Adipocyte (in vitro differentiated cells): ENCODE data around the gene FAM186B.
"Not testable (repeated sequence)": the region's sequence is repeated elsewhere in the genome, so short reads cannot be mapped to it uniquely, and the experiment has no call there.

Source experiments
- DNase-seq: peaks from one replicate; pipeline ENCODE4 v3.0.0-alpha.2; 2015; ENCODE audit warnings: low read depth
- H3K27me3 ChIP-seq: replicated peaks from 2 replicates; pipeline ENCODE4 v1.7.0; 2013; ENCODE audit warnings: mild to moderate bottlenecking, low read length, moderate library complexity; ENCODE audit not compliant: control insufficient read depth, insufficient read depth
- H3K36me3 ChIP-seq: 2 replicates; pipeline ENCODE4 v1.7.0; 2013; ENCODE audit warnings: low read length, mild to moderate bottlenecking, moderate library complexity; ENCODE audit not compliant: control insufficient read depth, insufficient read depth, severe bottlenecking
- H3K4me1 ChIP-seq: 2 replicates; pipeline ENCODE4 v1.7.0; 2013; ENCODE audit warnings: mild to moderate bottlenecking, low read length, moderate library complexity; ENCODE audit not compliant: control insufficient read depth, insufficient read depth
- H3K4me3 ChIP-seq: 2 replicates; pipeline ENCODE4 v1.7.0; 2013; ENCODE audit warnings: mild to moderate bottlenecking, low read length, moderate library complexity
- H3K9ac ChIP-seq: 2 replicates; pipeline ENCODE4 v1.7.0; 2013; ENCODE audit warnings: mild to moderate bottlenecking, low read length, moderate library complexity
- H3K9me3 ChIP-seq: 2 replicates; pipeline ENCODE4 v1.7.0; 2013; ENCODE audit warnings: mild to moderate bottlenecking, low read length, moderate library complexity; ENCODE audit not compliant: control insufficient read depth

The FAM186B gene

DNA sequence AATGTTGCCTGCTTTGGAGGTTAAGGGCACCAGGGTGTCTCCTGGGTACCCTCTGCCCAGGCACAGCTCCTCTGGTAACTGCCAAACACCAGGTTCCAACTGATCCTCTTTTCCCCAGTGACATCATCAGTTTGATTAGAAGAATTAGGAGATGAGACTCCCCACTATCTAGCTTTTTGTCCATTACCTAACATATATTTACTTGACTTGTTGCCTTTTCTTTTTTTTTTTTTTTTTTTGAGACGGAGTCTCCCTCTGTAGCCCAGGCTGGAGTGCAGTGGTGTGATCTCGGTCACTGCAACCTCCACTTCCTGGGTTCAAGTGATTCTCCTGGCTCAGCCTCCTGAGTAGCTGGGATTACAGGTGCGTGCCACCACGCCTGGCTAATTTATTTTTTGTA is at the start of gene FAM186B:
Gene FAM186B, minus strand, starts transcription at position 101 of the 400 bp plus-strand sequence. CDS start 162 bp downstream, outside the sequence.
- H3K9ac ChIP-seq, H3K9me3 ChIP-seq, H3K4me3 ChIP-seq, H3K36me3 ChIP-seq, H3K27me3 ChIP-seq, DNase-seq: not testable (repeated sequence)
- H3K4me1 ChIP-seq: peaks cover 26% of the 10 kb centered on the region

GRCh38 chr12:49654715-49655114 is 49.3 kb upstream of the FAM186B start:
- H3K4me3 ChIP-seq: no peak overlapping the region
- H3K9me3 ChIP-seq: no peaks in the 10 kb centered on the region
- H3K36me3 ChIP-seq: peaks cover 64% of the 10 kb centered on the region
- no peak for DNase-seq
- H3K4me1 ChIP-seq: no peaks in the 10 kb centered on the region
- H3K9ac ChIP-seq: no peak overlapping the region
- no peaks in the 10 kb centered on the region for H3K27me3 ChIP-seq

DNA sequence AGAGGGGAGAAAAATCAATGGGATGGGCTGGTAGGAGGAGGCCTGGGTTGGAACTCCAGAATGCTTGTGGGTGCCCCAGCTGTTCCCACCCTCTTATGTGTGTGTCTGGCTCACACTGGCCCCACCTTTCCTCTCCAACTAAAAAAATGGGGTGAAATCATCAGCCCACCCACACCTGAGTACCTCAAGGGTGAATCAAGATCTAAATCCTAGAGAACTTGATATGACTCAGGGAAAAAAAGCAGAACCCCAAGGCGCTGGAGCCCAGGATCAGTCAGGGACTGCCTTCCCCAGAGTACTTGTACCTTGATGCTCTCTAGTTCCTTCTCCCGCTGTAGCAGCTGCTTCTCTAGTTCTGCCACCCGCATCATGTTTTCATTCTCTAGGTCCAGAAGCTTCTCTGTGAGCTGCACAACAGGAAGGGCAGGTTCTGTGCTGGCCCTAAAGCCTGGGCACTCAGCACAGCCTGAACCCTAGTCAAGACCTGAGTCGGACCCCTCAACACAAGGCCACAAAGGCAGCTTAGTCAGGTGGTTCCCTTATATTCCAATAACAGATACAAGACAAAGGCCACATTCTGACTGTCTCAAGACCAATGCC is 47.6 kb upstream of the FAM186B start:
- no peak for DNase-seq
- H3K9ac ChIP-seq: no peak overlapping the region
- peaks cover 77% of the 10 kb centered on the region for H3K36me3 ChIP-seq
- no peaks in the 10 kb centered on the region for H3K27me3 ChIP-seq
- no peaks in the 10 kb centered on the region for H3K9me3 ChIP-seq
- no peak overlapping the region for H3K4me3 ChIP-seq
- no peaks in the 10 kb centered on the region for H3K4me1 ChIP-seq

DNA sequence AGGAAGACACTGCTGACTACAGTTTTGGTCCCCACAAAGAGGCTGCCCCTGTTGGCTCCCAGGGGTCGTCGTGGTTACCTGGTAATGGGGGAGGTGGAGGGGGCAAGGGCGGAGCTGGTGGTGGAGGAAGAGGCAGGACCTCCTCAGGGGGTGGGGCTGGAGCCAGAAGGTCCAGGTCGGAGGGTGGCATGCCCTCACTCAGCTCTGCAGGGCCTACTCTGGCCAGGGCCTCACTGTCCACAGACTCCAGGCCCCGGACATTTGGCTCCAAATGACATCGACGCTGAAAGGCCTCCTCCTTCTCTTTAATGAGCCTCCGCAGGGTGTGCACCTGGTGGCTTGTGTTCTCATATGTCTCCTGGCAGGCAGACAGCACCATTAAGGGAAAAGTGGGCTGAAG is 46.4 kb upstream of the FAM186B start:
- H3K9me3 ChIP-seq: no peaks in the 10 kb centered on the region
- no peak overlapping the region for H3K4me3 ChIP-seq
- peaks cover 69% of the 10 kb centered on the region for H3K36me3 ChIP-seq
- no peak overlapping the region for H3K9ac ChIP-seq
- H3K27me3 ChIP-seq: no peaks in the 10 kb centered on the region
- DNase-seq: no peak
- no peaks in the 10 kb centered on the region for H3K4me1 ChIP-seq

DNA sequence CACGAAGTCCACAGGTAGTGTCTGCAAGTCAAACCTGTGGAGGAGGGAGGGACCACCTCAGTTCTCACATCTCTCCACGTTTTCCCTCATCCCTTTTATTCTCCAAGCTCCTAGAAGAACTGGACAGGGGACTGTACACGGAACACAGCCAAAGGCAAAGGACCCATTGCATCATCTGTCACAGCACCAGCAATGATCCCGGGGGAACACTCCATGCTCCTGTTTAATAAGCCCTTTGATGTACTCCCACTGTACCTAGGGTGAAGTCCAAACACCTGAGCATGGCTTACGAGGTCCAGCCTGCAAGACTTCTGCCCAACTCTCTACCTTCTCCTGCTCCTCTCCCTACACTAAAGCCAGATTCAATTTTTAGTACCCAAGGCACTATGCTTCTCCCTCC is 44.5 kb upstream of the FAM186B start:
- Histone ChIP-seq H3K9me3 (no peaks in the 10 kb centered on the region), H3K9ac (no peak overlapping the region), H3K36me3 (peaks cover 64% of the 10 kb centered on the region), H3K4me3 (no peak overlapping the region), H3K4me1 (no peaks in the 10 kb centered on the region), H3K27me3 (no peaks in the 10 kb centered on the region)
- no peak for DNase-seq

DNA sequence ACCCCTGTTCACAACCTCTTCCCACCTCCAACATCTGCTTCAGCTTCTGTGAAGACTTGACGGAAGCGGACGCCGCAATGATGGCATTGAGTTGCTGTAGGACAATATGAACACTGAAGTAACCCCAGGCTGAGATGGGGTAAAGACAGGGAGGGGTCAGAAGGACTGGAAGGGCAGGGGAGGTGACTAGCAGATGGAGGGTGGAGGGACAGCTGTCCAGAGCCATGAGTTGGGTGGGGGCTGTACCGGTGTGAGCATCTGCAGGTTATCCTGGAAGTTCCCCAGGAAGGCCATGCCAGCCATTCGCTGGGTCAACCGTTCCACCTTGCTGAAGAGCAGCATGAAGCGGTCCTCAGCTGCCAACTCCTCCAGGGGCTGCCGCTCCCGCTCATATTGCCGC is 44.0 kb upstream of the FAM186B start:
- Histone ChIP-seq H3K9ac (no peak overlapping the region), H3K36me3 (peaks cover 59% of the 10 kb centered on the region), H3K9me3 (no peaks in the 10 kb centered on the region), H3K27me3 (no peaks in the 10 kb centered on the region), H3K4me1 (peaks cover under 1% of the 10 kb centered on the region), H3K4me3 (no peak overlapping the region)
- DNase-seq: no peak

DNA sequence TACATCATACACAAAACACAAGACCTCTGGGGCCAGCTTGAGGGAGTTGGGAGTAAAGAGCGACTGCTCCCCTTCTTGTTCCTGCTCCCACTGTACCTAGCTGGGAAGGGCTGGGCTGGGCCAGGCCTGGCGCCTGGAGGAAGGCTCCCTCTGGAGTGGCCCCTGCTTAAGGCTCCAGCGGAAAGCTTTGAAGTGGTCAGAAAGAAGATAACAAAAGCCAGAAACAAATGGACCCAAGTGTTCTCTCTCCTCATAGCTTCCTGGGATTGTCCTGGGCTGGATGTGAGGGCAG is 43.2 kb upstream of the FAM186B start:
- no peaks in the 10 kb centered on the region for H3K9me3 ChIP-seq
- H3K9ac ChIP-seq: no peak overlapping the region
- no peaks in the 10 kb centered on the region for H3K27me3 ChIP-seq
- DNase-seq: no peak
- peaks cover 8% of the 10 kb centered on the region for H3K4me1 ChIP-seq
- H3K36me3 ChIP-seq: peaks cover 57% of the 10 kb centered on the region
- H3K4me3 ChIP-seq: no peak overlapping the region

DNA sequence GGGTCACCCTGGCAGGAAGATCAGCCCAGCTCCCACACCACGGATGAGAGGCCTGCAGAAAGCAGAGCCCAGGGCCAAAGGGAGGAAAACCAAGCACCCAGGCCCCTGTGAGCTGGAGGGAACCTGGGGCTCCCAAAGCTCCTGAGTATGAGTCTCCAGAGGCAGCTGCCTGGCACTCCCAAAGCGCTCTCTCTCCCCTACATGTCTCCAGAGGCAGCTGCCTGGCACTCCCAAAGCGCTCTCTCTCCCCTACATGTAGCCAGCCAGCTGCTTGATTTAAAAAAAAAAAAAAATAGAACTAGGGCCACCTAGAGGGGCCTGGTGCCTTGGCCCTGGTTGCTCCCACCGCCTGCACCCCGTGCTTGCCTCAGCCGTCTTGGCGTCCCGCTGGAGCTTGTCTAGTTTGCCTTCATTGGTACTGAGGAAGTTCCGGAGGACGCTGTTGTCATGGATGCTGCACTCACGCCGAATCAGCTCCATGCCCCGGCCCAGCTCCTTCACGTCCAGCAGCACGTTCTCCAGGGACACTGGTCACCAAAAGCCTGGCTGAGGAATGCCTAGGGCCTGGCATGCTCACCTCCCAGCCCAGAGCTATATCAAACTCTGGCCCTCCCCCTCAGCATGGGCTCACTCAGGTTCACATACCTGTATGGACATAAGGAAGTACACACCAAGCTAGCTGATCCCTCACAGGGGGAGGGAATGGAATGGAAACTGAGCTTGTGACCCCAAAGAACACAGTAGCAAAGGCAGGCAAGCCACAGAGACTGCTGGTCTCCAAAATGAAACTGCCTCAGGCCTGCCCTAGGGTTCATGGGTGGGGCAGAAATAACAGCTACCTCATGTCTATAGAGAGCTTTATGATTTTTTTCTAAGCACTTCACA is 42.6 kb upstream of the FAM186B start:
- H3K9ac ChIP-seq: no peak overlapping the region
- H3K4me3 ChIP-seq: no peak overlapping the region
- no peaks in the 10 kb centered on the region for H3K27me3 ChIP-seq
- H3K9me3 ChIP-seq: no peaks in the 10 kb centered on the region
- peak; percentile 24 for DNase-seq
- peaks cover 9% of the 10 kb centered on the region for H3K4me1 ChIP-seq
- H3K36me3 ChIP-seq: peaks cover 56% of the 10 kb centered on the region

DNA sequence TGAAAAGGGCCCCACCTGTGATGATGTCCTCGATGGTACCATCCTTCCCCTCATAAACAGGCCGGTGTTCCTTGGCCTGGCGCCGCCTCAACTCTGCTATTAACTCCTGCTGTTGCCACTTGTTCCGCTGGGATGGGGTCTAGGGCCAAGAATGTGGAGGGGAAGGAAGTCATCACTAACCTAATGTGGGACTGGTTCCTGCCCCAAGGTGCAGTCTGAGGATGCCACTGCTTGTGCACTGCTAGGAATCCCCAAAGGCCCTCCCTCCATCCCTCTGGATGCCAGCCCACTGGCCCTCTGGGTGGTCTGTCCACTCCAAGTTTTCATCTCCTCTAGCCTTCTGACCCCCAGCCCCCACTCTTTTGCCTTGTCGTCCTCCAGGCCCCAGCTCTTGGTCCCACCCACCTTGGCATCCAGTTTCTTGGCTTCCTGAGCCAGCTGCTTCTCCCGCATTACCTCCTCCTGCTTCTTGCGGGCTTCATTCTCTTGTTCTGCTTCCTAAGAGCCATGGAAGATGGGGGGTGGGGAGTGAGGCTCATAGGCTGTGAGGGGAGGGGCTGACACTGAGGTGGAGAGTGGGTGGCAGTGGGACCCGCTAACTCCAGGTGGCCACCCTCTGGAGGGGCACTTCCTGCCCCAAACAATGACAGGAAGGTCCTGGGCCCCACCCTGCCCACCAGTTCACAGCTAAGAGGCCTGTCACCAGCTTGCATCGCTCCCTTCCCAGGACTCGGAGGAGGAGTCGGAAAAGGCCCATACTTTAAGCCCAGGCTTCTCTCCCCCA is 41.6 kb upstream of the FAM186B start:
- no peaks in the 10 kb centered on the region for H3K27me3 ChIP-seq
- no peak overlapping the region for H3K9ac ChIP-seq
- peaks cover 9% of the 10 kb centered on the region for H3K4me1 ChIP-seq
- H3K9me3 ChIP-seq: no peaks in the 10 kb centered on the region
- H3K4me3 ChIP-seq: no peak overlapping the region
- no peak for DNase-seq
- peaks cover 57% of the 10 kb centered on the region for H3K36me3 ChIP-seq

DNA sequence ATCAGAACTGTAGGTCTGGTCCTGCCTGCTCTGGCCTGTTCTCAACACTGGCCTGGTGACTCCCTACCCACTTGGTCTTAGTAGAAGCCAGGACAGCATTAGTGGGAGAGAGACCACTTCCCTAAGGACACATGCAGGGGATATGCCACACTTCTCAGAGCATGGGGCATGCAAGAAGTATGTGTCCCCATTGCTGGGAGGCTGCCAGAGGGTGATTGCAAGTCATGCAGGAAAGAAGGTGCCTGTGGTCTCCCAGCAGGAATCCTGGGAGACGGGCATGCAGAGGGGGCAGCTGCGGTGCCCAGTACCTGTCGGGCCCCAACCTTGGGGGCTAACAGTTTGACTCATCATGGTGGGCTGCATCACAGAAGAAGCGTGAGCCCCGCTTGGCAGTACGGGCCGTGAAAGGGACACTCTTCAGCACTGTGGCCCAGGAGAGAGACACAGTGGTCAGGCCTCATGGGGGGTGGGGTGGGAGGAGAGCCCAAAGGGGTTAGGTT is 40.9 kb upstream of the FAM186B start:
- Histone ChIP-seq H3K4me1 (peaks cover 9% of the 10 kb centered on the region), H3K36me3 (peaks cover 60% of the 10 kb centered on the region), H3K9ac (peak overlapping the region; percentile 16), H3K9me3 (no peaks in the 10 kb centered on the region), H3K4me3 (no peak overlapping the region), H3K27me3 (no peaks in the 10 kb centered on the region)
- no peak for DNase-seq
